Measurements from ENCODE around the gene TMIGD3.

Gene TMIGD3

GRCh38 chr1:111471538-111471937 is 31.9 kb downstream of the TMIGD3 start:
- H3K4me3 ChIP-seq (ENCODE audit: low read depth in 1 of 2, low read length in 2 of 2): peak overlapping the region in 1 of 2 experiments; percentile 37; a peak in 1 of 4 replicates
- peak overlapping the region; percentile 31 for H3K9ac ChIP-seq (ENCODE audit: low read depth, low read length)
- peak overlapping the region; percentile 71 for H2AFZ ChIP-seq (ENCODE audit: low read depth, low read length)
- H3K27me3 ChIP-seq (ENCODE audit: insufficient read depth, low read length, poor library complexity): no peaks in the 10 kb centered on the region
- peak overlapping the region; percentile 56 for H3K4me2 ChIP-seq (ENCODE audit: insufficient read depth, low read length)
- TF ChIP-seq EZH2 (IDR thresholded peaks at IDR 0.05; ENCODE audit: borderline replicate concordance, low read depth, low read length, severe bottlenecking) (no peak), CTCF (IDR thresholded peaks at IDR 0.05; ENCODE audit: borderline replicate concordance, extremely low read depth, low read length, poor library complexity, severe bottlenecking) (no peak)
- peaks cover 32% of the 10 kb centered on the region; the same call in 1 of the 2 replicates for H3K36me3 ChIP-seq (ENCODE audit: insufficient read depth, low read length)
- peak overlapping the region; percentile 88 for H3K27ac ChIP-seq (ENCODE audit: low read length)
- no peaks in the 10 kb centered on the region for H3K9me3 ChIP-seq (ENCODE audit: insufficient read depth, low read length, severe bottlenecking)
- no peak for DNase-seq
- no peaks in the 10 kb centered on the region for H4K20me1 ChIP-seq (ENCODE audit: insufficient read depth, low read length)
- ATAC-seq (ENCODE audit: insufficient read depth, low read depth): no peak
- peaks cover 32% of the 10 kb centered on the region for H3K4me1 ChIP-seq (ENCODE audit: insufficient read depth, low read length)
- no peaks in the 10 kb centered on the region for H3K79me2 ChIP-seq (ENCODE audit: insufficient read depth, low read length)

- TF ChIP-seq EZH2 (IDR thresholded peaks at IDR 0.05; ENCODE audit: borderline replicate concordance, low read depth, low read length, severe bottlenecking) (no peak), CTCF (IDR thresholded peaks at IDR 0.05; ENCODE audit: borderline replicate concordance, extremely low read depth, low read length, poor library complexity, severe bottlenecking) (no peak)
- Histone ChIP-seq H3K4me3 (ENCODE audit: low read depth in 1 of 2, low read length in 2 of 2) (peak overlapping the region in 1 of 2 experiments; percentile 37; a peak in 2 of 4 replicates), H3K4me1 (ENCODE audit: insufficient read depth, low read length) (peaks cover 27% of the 10 kb centered on the region), H3K27me3 (ENCODE audit: insufficient read depth, low read length, poor library complexity) (no peaks in the 10 kb centered on the region), H3K4me2 (ENCODE audit: insufficient read depth, low read length) (peak overlapping the region; percentile 56), H3K9ac (ENCODE audit: low read depth, low read length) (peak overlapping the region; percentile 31), H3K27ac (ENCODE audit: low read length) (peak overlapping the region; percentile 88), H3K36me3 (ENCODE audit: insufficient read depth, low read length) (peaks cover 32% of the 10 kb centered on the region; the same call in 1 of the 2 replicates), H3K9me3 (ENCODE audit: insufficient read depth, low read length, severe bottlenecking) (no peaks in the 10 kb centered on the region), H2AFZ (ENCODE audit: low read depth, low read length) (peak overlapping the region; percentile 71), H3K79me2 (ENCODE audit: insufficient read depth, low read length) (no peaks in the 10 kb centered on the region), H4K20me1 (ENCODE audit: insufficient read depth, low read length) (no peaks in the 10 kb centered on the region)
- peak; percentile 99 for ATAC-seq (ENCODE audit: insufficient read depth, low read depth)
- DNase-seq: peak; percentile 84
These were observed 32.4 kb downstream of the TMIGD3 start for GRCh38 chr1:111471012-111471411.

- Histone ChIP-seq H4K20me1 (ENCODE audit: insufficient read depth, low read length) (no peaks in the 10 kb centered on the region), H3K27me3 (ENCODE audit: insufficient read depth, low read length, poor library complexity) (no peaks in the 10 kb centered on the region), H3K4me3 (ENCODE audit: low read depth in 1 of 2, low read length in 2 of 2) (peak overlapping the region in 1 of 2 experiments; percentile 37; a peak in 2 of 4 replicates), H3K9ac (ENCODE audit: low read depth, low read length) (peak overlapping the region; percentile 31), H3K4me2 (ENCODE audit: insufficient read depth, low read length) (peak overlapping the region; percentile 56), H2AFZ (ENCODE audit: low read depth, low read length) (peak overlapping the region; percentile 71), H3K9me3 (ENCODE audit: insufficient read depth, low read length, severe bottlenecking) (no peaks in the 10 kb centered on the region), H3K79me2 (ENCODE audit: insufficient read depth, low read length) (no peaks in the 10 kb centered on the region), H3K36me3 (ENCODE audit: insufficient read depth, low read length) (peaks cover 32% of the 10 kb centered on the region; the same call in 1 of the 2 replicates), H3K4me1 (ENCODE audit: insufficient read depth, low read length) (peaks cover 23% of the 10 kb centered on the region), H3K27ac (ENCODE audit: low read length) (peak overlapping the region; percentile 88)
- ATAC-seq (ENCODE audit: insufficient read depth, low read depth) (no peak; the same call in 2 of the 3 replicates), DNase-seq (no peak)
- TF ChIP-seq CTCF (IDR thresholded peaks at IDR 0.05; ENCODE audit: borderline replicate concordance, extremely low read depth, low read length, poor library complexity, severe bottlenecking): no peak
- TF ChIP-seq EZH2 (IDR thresholded peaks at IDR 0.05; ENCODE audit: borderline replicate concordance, low read depth, low read length, severe bottlenecking): no peak
These were observed 32.8 kb downstream of the TMIGD3 start for GRCh38 chr1:111470596-111470995.

Data from DND-41 (cell line).